Ovary (tissue), 9 donors: ENCODE data around the gene VTA1. TPM values are rescaled to one million over a fixed set of nuclear protein-coding genes. Genes with fewer than 3 reads are reported as not detected.

ENCODE experiments used
- DNase-seq, 5 donors: peaks; one replicate each; pipeline ENCODE4 v3.0.0-alpha.2; 2019 to 2020
- H3K27ac ChIP-seq, 2 donors: fragments of 200-600 bp; one replicate each; pipeline versions ENCODE4 v1.5.1 to v1.8.0; 2019 to 2022
- H3K27me3 ChIP-seq: fragments of 200-600 bp; one replicate; pipeline ENCODE4 v1.8.0; 2022
- H3K36me3 ChIP-seq: fragments of 200-600 bp; sonication (generic); one replicate; pipeline ENCODE4 v1.5.1; 2019
- H3K4me1 ChIP-seq: one replicate; pipeline ENCODE4 v1.8.1; 2013; ENCODE audit warnings: mild to moderate bottlenecking, moderate library complexity; ENCODE audit not compliant: insufficient read depth
- H3K4me3 ChIP-seq: fragments of 200-600 bp; sonication (generic); one replicate; pipeline ENCODE4 v1.5.1; 2017
- H3K9me3 ChIP-seq, 2 donors: fragments of 200-600 bp in 1 of 2; sonication (generic) in 1 of 2; one replicate each; pipeline versions ENCODE4 v1.5.1 to v1.8.1; 2013 to 2019; ENCODE audit warnings: mild to moderate bottlenecking in 1 of 2, moderate library complexity in 1 of 2
- EP300 ChIP-seq: sonication (generic); formaldehyde crosslinking; IDR thresholded peaks from one replicate; pipeline ENCODE4 v1.6.1; 2017; ENCODE audit warnings: antibody characterized with exemption
- POLR2A ChIP-seq: fragments of 450-650 bp; IDR thresholded peaks from one replicate; pipeline ENCODE4 v1.6.1; 2017; ENCODE audit warnings: antibody characterized with exemption, mild to moderate bottlenecking, moderate library complexity
- WGBS, 3 donors: extraction: QIAGEN DNeasy Blood & Tissue Kit in 1 of 3; methylation state at CpG; one replicate each; pipeline versions ENCODE4 v1.1.5 to v1.1.7; 2013 to 2017; 5-methylcytosine and 5-hydroxymethylcytosine counted together
- intact Hi-C, 4 donors: fragments of 100-400 bp; cut with DNase I; formaldehyde crosslinking; loops; one replicate each; pipeline versions ENCODE4 v1.11.0 to v1.15.1; 2022 to 2023
- polyA plus RNA-seq, 2 donors: library from polyadenylated mRNA; stranded (reverse); fragments of 200-250 nt in 1 of 2; fragments of 350-450 nt in 1 of 2; fragmentation: Illumina TruSeq in 1 of 2; extraction: RNeasy Lipid Tissue Mini Kit (QIAGEN cat#74804) in 1 of 2; gene quantifications; one replicate each; pipeline ENCODE4 v1.2.3, GENCODE V29; 2013 to 2014
- total RNA-seq, 7 donors: library from RNA; depleted of rRNA in 2 of 7; stranded (reverse); fragments of >200 nt in 2 of 7; fragmentation: NEBNext Ultra II Directional in 3 of 7; extraction: Animal tissue kit (Norgen Biotek cat#: 25700) in 3 of 7; gene quantifications; one replicate each; pipeline versions ENCODE4 v1.1.0 to v1.2.4, GENCODE V29; 2016 to 2023
- TF ChIP-seq, protein P1 (sequence below), 3 donors: fragments of 450-650 bp in 2 of 3; fragments of 200-600 bp in 1 of 3; IDR thresholded peaks; one replicate each; pipeline versions ENCODE4 v1.5.1 to v1.8.0; 2016 to 2022; ENCODE audit warnings: antibody characterized with exemption in 3 of 3, mild to moderate bottlenecking in 1 of 3
- donor health status: DM: no; HTN: no; CAD: no; lungs with moderate emphysema.
- donor health status: DM: no; HTN: no; CAD: no.
- donor health status: Bipolar disorder and iron deficiency.
- donor health status: DM: yes; HTN: yes; CAD: no.
- donor health status: DM: no; HTN: no; CAD: no.
- donor health status: DM: yes; HTN: yes; CAD: no.

VTA1 gene
- total and polyA plus RNA-seq, 9 donors: 17.6 to 36.9 (median 24.5) TPM

DNA sequence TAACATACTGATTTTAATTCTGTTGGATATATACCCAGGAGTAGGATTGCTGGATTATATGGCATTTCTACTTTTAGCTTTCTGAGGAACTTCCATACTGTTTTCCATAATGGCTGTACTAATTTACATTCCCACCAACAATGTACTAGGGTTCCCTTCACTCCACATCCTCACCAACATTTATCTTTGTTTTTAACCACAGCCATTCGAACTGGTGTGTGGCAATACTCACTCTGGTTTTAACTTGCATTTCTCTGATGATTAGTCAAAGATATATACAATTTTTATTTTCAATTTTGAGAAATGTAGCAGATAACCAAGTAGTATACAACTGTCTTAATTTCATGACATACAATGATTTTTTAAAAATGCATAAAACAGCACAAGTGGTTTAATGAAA, 124.4 kb downstream of the VTA1 start:
- no peaks in the 10 kb centered on the region for H3K36me3 ChIP-seq
- TF ChIP-seq EP300: no peak
- TF ChIP-seq, protein P1, sequence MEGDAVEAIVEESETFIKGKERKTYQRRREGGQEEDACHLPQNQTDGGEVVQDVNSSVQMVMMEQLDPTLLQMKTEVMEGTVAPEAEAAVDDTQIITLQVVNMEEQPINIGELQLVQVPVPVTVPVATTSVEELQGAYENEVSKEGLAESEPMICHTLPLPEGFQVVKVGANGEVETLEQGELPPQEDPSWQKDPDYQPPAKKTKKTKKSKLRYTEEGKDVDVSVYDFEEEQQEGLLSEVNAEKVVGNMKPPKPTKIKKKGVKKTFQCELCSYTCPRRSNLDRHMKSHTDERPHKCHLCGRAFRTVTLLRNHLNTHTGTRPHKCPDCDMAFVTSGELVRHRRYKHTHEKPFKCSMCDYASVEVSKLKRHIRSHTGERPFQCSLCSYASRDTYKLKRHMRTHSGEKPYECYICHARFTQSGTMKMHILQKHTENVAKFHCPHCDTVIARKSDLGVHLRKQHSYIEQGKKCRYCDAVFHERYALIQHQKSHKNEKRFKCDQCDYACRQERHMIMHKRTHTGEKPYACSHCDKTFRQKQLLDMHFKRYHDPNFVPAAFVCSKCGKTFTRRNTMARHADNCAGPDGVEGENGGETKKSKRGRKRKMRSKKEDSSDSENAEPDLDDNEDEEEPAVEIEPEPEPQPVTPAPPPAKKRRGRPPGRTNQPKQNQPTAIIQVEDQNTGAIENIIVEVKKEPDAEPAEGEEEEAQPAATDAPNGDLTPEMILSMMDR (IDR thresholded peaks at IDR 0.05): no peak
- no peak for TF ChIP-seq POLR2A
- 45 to 72% (median 55%) methylated on average over 1 of the region's 1 CpG for WGBS, 3 donors
- no peaks in the 10 kb centered on the region for H3K4me1 ChIP-seq
- intact Hi-C loops: no loop called here
- no peak overlapping the region for H3K4me3 ChIP-seq
- DNase-seq: no peak
- no peak overlapping the region for H3K27ac ChIP-seq
- H3K9me3 ChIP-seq: no peaks in the 10 kb centered on the region
- no peaks in the 10 kb centered on the region for H3K27me3 ChIP-seq

Other genes starting within 250 kb of the VTA1 start
- gene GJE1, start 14.3 kb upstream of the VTA1 start, total RNA-seq: not detected
- gene GJE1, start 14.3 kb upstream of the VTA1 start, polyA plus RNA-seq: not detected
- under 1 TPM in 1 of 7 donors, not detected in 6; 0.20 TPM for gene NMBR, start 141 bp upstream of the VTA1 start, total RNA-seq
- gene NMBR, start 141 bp upstream of the VTA1 start, polyA plus RNA-seq: not detected
- 10 to 100 TPM in 1 of 7 donors, 1 to 10 TPM in 6; 2.2 to 10.6 (median 3.0) TPM for gene ADGRG6, start 154.7 kb downstream of the VTA1 start, total RNA-seq
- 1 to 10 TPM; 1.6 to 6.1 TPM for gene ADGRG6, start 154.7 kb downstream of the VTA1 start, polyA plus RNA-seq